ENCODE measurements around the gene EVC.
A peak's percentile ranks its signal among the peaks of the same experiment; 100 is the strongest.

EVC gene

DNA sequence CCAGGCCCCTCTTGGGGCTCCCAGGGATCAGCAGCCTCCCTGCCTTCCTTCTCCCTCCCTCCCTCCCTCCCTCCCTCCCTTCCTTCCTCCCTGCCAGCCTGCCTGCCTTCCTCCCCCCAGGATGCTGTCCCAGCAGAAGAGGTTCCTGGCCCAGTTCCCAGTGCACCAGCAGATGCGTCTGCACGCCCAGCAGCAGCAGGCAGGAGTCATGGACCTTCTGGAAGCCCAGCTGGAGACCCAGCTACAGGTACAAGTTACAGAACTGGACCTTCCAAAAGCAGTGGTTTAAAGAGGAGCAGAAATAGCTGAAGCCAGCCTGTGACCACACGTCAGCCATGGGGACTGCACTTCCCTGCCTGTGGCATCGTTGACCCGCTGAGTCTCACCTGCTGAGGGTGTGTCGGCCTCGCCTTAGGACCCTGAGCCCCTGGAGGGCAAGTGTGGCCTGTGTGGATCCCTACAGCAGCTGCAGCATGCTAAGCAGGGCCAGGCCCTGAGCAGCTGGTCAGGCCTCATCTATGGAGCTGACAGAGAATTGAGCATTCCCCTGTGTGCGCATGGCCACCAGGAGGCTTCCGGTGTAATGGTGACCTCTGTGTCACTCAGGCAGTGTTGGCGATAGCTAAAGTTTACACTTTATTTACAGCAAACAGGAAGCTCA lies 97.2 kb downstream of the EVC start:
- TF ChIP-seq TAF1 (IDR thresholded peaks at IDR 0.05; ENCODE audit: borderline replicate concordance, insufficient read depth, low read length) (no peak), FOXP2 (optimal IDR thresholded peaks at IDR 0.05; ENCODE audit: borderline replicate concordance, extremely low read depth, extremely low read length, insufficient read depth) (peak; percentile 29)

DNA sequence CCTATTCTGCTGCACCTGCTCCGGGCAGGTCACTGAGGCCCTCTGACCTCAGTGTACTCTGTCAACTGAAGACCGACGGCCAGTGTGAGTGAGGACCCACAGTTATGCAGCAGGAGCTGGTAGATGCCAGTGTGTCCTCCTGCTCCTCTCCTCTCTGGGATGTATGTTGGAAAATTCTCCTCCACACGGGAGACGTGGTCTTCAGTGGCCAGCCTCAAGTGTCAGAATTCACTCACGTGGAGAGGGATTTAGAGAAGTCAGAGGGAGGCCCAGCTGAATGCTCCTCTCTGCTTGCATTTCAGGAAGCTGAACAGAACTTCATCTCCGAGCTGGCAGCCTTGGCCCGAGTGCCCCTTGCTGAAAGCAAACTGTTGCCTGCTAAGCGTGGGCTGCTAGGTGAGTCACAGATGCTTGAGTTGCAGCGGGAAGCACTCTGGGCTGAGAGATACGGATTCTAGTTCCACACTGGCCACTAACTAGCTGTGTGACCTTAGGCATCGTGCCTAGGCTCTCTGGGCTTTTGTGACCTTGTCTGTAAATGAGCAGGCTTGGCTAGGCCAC lies 98.3 kb downstream of the EVC start:
- no peak for TF ChIP-seq REST (IDR thresholded peaks at IDR 0.05; ENCODE audit: insufficient read depth in 1 of 2, low read depth in 2 of 2, low read length in 2 of 2)
- no peak for TF ChIP-seq FOXP2 (optimal IDR thresholded peaks at IDR 0.05; ENCODE audit: borderline replicate concordance, extremely low read depth, extremely low read length, insufficient read depth)
- no peak for TF ChIP-seq SIN3A (IDR thresholded peaks at IDR 0.05; ENCODE audit: borderline replicate concordance, insufficient read depth, low read length)
- TF ChIP-seq TAF1 (IDR thresholded peaks at IDR 0.05; ENCODE audit: borderline replicate concordance, insufficient read depth, low read length), result no peak
- TF ChIP-seq POLR2AphosphoS5 (IDR thresholded peaks at IDR 0.05; ENCODE audit: low read depth, low read length), result no peak

GRCh38 chr4:5810151-5810550 lies 99.2 kb downstream of the EVC start:
- no peak for TF ChIP-seq REST (IDR thresholded peaks at IDR 0.05; ENCODE audit: insufficient read depth in 1 of 2, low read depth in 2 of 2, low read length in 2 of 2)
- no peak for TF ChIP-seq POLR2AphosphoS5 (IDR thresholded peaks at IDR 0.05; ENCODE audit: low read depth, low read length)
- no peak for TF ChIP-seq FOXP2 (optimal IDR thresholded peaks at IDR 0.05; ENCODE audit: borderline replicate concordance, extremely low read depth, extremely low read length, insufficient read depth)
- no peak for TF ChIP-seq TAF1 (IDR thresholded peaks at IDR 0.05; ENCODE audit: borderline replicate concordance, insufficient read depth, low read length)
- no peak for TF ChIP-seq SIN3A (IDR thresholded peaks at IDR 0.05; ENCODE audit: borderline replicate concordance, insufficient read depth, low read length)

DNA sequence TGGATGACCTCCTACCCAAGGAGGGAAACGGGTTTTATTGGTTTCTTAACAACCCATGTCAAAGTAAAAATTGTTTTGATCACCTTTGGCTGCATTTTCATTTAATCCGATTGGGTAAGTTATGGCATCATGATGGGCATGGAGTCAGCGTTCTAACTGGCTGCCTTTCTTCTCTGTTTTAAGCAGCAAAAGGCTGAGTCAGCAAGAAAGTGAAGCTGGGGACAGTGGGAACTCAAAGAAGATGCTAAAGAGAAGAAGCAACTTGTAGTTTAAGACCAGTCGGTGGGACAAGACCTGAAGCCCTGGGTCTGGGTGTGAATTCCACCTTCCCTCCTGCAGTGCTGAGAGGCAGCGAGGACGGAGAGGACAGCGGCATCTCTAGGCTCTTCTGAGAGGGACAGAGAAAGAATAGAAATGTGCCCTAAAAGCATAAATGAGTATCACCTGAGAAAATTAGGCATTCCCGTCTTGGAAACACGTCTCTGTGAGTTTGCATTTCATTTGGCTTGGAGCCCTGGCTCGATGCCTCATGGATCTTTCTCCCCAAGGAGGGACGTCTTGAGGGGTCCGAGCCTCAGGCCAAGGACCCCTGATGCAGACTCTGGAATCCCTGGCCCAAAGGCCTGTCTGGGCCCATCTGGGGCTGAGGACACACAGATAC lies 99.9 kb downstream of the EVC start:
- TF ChIP-seq FOXP2 (optimal IDR thresholded peaks at IDR 0.05; ENCODE audit: borderline replicate concordance, extremely low read depth, extremely low read length, insufficient read depth), result no peak
- no peak for TF ChIP-seq REST (IDR thresholded peaks at IDR 0.05; ENCODE audit: insufficient read depth in 1 of 2, low read depth in 2 of 2, low read length in 2 of 2)
- no peak for TF ChIP-seq TAF1 (IDR thresholded peaks at IDR 0.05; ENCODE audit: borderline replicate concordance, insufficient read depth, low read length)
- no peak for TF ChIP-seq SIN3A (IDR thresholded peaks at IDR 0.05; ENCODE audit: borderline replicate concordance, insufficient read depth, low read length)
- no peak for TF ChIP-seq POLR2AphosphoS5 (IDR thresholded peaks at IDR 0.05; ENCODE audit: low read depth, low read length)

- no peak for TF ChIP-seq REST (IDR thresholded peaks at IDR 0.05; ENCODE audit: insufficient read depth in 1 of 2, low read depth in 2 of 2, low read length in 2 of 2)
- TF ChIP-seq SIN3A (IDR thresholded peaks at IDR 0.05; ENCODE audit: borderline replicate concordance, insufficient read depth, low read length), result no peak
- no peak for TF ChIP-seq TAF1 (IDR thresholded peaks at IDR 0.05; ENCODE audit: borderline replicate concordance, insufficient read depth, low read length)
- TF ChIP-seq FOXP2 (optimal IDR thresholded peaks at IDR 0.05; ENCODE audit: borderline replicate concordance, extremely low read depth, extremely low read length, insufficient read depth), result no peak
- no peak for TF ChIP-seq POLR2AphosphoS5 (IDR thresholded peaks at IDR 0.05; ENCODE audit: low read depth, low read length)
Measured at GRCh38 chr4:5812506-5813229, 101.7 kb downstream of the EVC start.
